Myocyte (in vitro differentiated cells): ENCODE results near the gene GPR171. TPM values are rescaled to one million over a fixed set of nuclear protein-coding genes. Genes with fewer than 3 reads are reported as not detected.
"Not testable (repeated sequence)": the region's sequence is repeated elsewhere in the genome, so short reads cannot be mapped to it uniquely, and the experiment has no call there.

ENCODE experiments used
- DNase-seq: peaks from one replicate; pipeline ENCODE4 v3.0.0-alpha.2; 2012; ENCODE audit warnings: low read depth
- polyA plus RNA-seq: library from polyadenylated mRNA; unstranded; fragments of >200 nt; gene quantifications from one replicate; pipeline ENCODE4 v1.2.1, GENCODE V29; 2012; ENCODE audit warnings: missing spikeins
- total RNA-seq: library from RNA; depleted of rRNA; stranded (reverse); fragments of >200 nt; gene quantifications from 2 replicates; pipeline ENCODE4 v1.2.3, GENCODE V29; 2014

The GPR171 gene, protein sequence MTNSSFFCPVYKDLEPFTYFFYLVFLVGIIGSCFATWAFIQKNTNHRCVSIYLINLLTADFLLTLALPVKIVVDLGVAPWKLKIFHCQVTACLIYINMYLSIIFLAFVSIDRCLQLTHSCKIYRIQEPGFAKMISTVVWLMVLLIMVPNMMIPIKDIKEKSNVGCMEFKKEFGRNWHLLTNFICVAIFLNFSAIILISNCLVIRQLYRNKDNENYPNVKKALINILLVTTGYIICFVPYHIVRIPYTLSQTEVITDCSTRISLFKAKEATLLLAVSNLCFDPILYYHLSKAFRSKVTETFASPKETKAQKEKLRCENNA
- not detected in 2 replicates for total RNA-seq
- not detected for polyA plus RNA-seq

DNA sequence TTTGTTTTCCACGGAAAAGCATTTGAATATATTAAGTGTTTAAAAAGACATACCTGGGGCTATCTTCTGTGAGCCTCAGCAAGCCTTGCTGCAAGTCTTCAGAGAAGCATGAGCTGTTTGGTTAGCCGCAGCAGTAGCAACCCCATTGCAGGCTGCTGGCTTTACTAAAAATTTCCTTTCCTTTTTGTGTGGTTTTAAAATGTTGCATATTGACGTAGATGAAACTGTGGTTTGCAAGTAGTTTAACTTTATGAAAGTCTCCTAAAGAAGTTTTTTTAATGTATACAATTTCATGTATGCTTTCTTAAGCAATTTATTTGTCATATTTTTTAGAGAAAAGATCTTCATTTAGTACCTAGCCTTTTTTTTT is at the start of gene GPR171:
Gene GPR171 (minus strand): TSS at position 166 of the 370 bp plus-strand sequence. CDS start 3,830 bp downstream, outside the sequence.
- DNase-seq = no peak

DNA sequence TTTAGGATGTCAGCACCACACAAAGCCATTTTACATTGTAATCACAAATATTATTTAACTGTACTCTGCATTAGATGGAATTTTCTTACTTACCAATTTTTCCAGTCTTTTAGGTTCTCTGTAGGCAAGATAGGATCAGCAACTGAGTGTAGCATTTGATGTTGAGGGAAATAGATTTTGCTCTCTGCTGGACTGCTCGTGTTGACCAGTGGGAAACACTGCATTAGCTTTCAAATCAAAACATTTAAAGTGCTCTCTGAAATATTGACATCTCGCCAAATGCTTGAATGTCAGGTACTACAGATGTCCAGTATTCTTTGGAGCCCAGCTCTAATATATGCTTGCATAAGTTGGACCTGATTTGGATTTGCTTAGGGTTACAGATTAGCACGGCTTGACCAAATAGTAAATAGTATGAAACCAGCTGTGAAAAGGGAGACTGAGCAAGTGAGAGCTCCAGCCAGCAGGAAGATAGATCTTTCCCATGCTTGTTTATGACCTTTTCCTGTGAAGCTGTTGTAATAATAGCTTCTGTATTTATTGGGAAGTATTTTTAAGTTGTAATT is 45.8 kb upstream of the GPR171 start:
- no peak for DNase-seq

DNA sequence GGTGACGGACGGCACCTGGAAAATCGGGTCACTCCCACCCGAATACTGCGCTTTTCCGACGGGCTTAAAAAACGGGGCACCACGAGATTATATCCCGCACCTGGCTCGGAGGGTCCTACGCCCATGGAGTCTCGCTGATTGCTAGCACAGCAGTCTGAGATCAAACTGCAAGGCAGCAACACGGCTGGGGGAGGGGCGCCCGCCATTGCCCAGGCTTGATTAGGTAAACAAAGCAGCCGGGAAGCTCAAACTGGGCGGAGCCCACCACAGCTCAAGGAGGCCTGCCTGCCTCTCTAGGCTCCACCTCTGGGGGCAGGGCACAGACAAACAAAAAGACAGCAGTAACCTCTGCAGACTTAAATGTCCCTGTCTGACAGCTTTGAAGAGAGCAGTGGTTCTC is 39.0 kb upstream of the GPR171 start:
- not testable (repeated sequence) for DNase-seq

DNA sequence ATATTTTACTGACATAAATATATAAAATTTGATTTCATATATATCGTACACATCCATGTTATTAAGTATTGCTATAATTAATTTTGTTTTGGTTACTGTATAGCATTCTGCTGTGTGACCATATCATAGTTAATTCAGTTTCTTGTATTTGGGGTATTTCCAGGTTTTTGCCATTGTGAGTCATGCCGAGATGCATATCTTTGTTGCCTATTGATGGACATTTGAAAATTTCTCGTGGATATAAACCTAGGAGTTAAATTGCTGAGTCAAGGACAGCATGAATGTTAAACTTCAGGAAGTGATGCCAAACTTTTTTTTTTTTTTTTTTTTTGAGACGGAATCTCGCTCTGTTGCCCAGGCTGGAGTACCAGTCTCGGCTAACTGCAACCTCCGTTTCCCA is 33.7 kb upstream of the GPR171 start:
- DNase-seq = no peak

DNA sequence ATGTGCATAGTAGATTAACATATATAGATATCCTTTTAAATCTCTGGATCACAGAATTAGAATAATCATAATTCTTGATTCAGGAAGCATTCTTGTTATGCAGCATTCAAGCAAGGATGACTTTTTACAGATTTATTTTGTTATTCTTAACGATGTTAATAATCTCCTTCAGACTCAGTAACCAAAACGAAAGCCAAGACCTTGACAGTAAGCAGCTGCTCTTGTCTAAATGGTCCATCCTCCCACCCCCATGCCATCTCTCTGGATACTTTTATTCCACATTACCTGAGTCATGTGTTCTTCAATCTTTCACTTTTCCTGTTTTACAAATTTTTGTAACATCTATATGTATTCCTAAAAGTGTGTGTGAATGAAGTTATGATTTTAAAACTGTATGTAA is 33.3 kb upstream of the GPR171 start:
- DNase-seq = no peak

DNA sequence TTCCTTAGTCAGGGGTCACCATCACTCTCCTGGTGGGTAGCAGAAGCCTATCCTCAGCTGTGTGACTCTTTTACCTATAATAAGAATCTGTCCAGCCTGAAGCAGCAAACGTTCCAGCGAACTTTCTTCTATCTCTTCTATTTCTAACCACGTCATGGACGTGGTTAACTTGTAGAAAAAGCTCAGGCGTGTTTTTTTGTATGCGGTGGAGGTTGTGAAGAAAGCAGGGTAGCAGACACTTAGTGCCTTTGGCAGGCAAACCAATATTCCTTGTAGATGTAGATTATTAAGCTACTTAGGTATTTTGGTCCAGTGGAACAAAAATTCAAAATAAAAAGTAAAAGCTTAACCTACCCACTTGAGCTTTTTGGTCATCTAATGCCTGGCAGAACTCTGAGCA is 31.8 kb upstream of the GPR171 start:
- no peak for DNase-seq

DNA sequence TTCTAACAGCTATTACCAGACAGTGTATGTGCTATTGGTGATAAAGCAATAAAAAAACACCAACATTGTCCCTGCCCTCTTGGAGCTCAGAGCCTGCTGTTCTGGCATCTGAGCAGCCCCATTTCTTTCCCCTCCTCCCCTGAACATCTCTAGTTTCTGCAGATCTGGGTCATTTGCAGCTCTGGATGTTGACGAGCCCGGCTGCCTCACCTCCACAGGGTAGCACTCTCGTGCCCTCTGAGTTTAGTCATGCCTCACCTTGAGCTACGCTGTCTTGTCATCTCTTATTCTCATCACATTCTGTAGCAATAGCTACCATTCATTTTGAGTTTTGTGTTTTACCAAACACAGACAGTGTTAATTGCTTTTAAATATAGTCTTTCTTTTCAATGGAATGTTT is 30.0 kb upstream of the GPR171 start:
- DNase-seq = no peak

DNA sequence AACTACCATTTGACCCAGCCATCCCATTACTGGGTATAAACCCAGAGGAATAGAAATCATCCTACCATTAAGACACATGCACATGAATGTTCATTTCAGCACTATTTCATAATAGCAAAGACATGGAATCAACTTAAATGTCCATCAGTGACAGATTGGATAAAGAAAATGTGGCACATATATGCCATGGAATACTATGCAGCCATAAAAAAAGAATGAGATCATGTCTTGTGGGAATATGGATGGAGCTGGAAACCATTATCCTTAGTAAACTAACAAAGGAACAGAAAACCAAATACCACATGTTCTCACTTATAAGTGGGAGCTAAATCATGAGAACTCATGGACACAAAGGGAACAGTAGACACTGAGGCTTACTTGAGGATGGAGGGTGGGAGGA is 29.4 kb upstream of the GPR171 start:
- not testable (repeated sequence) for DNase-seq

DNA sequence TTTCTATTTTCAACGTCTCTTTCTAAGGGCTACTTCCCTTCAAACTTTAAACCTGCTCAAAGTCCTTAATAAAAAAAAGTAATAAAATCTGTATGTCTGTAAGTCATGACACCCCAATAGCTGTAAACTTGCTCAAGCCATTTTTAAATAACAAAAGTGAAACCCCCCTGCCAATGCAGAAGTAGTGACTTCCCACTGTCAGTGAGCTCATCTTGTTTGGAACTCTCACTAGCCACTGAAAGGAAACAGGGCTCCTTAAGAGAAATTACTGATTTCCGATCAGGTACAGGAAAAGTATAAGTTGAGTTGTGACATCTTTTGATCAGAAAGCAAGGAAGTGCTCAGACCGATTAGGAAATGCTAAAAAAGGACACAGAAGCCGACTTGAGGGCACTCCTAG is 27.6 kb upstream of the GPR171 start:
- no peak for DNase-seq

DNA sequence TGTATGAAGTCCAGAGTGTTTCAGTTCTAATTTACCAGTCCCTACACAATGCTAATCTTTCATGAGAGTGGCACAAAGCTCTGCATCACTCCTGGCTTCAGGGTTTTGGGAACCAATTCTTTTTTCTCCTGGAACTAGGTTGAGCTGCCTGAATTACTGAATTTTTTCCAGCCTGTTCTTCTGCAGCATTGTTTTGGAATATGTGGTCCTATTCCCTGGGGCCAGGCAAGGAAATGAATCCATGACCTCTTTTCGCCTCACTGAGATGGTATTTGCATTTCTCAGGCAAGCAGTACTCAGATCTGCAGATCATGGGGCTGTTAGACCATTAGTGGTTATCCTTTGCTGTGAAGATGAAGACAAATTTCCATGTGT is 25.6 kb upstream of the GPR171 start:
- DNase-seq = peak; percentile 5

DNA sequence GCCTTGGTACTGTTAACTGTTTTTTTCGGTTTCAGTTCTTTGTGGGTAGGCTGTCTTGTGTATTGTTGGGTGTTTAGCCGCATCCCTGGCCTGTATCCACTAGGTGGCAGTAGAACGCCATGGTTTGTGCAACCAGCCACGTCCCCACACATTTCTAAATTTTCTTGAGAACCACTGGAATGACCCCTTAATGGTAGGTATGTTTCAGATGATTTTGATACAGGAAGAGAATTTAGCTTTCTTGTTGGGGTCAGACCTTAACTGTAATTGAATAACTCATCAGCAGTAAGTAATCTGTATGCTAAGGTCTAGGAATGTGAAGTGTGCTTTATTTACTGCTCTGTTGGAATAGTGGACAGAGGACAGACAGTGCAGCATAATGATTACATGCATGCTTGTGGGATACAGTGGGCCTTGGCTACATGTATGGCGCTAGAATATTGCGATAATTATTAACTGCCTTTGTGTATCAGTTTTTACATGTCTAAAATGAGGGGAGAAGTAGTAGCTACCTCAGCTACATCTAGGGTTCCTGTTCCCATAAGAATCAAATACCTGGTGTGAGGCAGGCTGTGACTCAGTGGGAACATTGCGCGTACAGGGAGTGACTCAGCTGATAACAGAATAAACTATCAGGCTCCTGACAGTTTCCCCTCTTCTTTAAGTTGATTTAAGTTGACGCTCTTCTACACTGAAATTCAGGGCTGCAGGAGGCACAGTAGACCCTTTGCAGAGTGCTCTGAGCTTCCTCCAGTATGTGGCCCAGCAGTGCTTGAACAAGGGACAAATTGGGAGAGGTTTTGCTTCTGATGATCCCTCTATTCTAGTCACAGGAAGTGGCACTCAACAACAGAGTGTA is 25.0 kb upstream of the GPR171 start:
- DNase-seq = peak; percentile 81

DNA sequence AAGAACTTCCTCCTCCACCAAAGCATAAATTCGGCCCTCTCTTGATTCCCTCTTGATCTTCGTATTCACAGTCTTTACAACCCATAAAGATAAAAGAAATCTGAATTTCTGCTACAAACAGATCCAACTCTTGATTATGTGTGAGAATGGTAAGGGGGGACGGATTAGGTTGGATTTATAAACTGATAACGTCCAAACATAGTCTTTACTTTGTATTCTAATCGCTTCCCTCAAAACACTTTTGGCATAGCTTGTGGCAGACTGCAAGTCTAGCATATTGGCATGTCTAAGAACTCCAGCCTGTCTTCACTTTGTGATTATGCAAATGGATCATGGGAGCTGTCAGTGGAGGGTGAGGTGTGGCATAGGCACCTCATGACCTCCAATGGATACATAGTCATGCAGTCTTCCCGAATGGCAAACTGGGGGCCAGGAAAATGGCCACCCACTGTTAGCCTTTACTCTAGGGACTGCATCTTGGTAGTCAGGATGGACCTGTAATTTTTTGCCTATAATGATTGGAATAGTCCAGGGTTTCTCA is 24.3 kb upstream of the GPR171 start:
- no peak for DNase-seq

DNA sequence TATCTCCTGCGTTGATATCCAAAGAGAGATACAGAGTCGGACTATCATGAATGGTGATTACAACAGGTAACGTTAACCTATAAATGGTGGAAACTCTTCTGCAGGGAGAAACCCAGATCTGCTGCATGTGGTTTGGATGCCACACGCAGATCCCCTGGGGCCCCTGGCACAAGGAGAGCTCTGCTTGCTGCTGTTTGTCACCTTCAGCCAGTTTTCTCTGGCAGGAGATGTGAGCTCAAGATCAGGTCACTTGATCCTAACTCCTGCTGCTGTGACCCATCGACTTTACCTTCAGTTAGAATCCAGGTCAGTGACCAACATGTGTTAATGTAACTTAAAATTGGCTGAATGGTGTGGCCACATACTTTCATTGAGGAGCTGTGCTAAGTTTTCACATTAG is 23.8 kb upstream of the GPR171 start:
- DNase-seq = no peak

DNA sequence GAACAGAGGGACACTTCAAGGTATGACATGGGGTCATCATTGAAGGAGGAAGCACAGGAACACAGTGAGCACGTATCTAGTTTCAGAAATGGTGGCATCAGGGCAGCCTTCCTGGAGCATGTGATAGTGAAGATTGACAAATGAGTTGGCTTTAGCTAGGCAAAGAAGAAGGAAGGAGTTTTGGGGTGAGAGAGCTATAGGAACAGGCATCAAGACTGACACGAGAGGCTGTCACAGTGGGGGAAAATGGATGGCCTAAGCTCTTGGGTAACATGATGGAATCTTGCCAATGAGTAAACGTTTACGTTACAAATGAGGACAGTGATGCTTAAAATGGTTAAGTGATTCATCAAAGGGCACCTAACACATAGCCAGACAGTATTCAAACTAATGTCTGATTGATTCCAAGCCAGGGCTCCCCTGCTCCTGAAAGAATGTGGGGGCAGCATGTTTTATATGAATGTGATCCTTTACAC is 23.1 kb upstream of the GPR171 start:
- DNase-seq = no peak

DNA sequence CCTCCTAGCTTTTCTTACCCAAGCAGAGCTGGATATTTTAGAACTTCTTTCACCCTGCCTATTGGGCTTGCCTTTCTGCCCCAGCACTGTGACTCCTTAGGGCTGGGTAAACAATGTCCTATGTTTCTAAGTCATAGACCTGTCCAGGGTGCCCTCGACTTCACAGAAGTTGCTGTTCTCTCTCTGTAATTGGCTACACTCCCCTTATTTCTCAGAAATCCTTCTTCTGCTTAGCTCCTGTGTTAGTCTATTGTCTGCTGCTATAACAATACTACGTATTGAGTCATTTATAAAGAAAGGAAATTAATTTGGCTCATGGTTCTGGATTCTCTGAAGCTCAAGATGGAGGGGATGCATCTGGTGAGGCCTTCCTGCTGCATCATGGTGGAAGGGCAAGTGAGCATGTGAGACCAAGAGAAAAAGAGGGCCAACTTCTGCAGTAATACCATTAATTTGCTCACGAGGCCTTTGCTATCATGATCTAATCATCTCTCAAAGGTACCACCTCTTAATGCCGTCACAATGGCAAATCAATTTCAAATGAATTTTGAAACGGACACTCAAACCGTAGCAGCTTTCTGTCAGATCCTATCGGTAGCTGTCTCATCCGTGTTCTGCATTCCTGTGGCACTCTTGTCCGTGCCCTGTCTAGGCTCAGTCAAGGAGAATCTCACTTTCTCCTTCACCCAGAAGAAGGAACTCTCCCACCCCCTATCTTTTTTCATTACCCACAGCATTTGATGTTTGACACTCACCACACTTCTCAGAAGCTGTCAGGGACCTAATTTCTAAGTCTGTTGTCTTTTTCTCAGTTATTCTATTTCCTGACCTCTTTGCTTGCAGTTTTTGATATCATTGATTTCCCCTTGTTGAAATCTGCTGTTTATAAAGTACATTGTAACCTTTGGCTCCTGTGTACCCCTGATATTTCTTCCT is 22.3 kb upstream of the GPR171 start:
- no peak for DNase-seq

DNA sequence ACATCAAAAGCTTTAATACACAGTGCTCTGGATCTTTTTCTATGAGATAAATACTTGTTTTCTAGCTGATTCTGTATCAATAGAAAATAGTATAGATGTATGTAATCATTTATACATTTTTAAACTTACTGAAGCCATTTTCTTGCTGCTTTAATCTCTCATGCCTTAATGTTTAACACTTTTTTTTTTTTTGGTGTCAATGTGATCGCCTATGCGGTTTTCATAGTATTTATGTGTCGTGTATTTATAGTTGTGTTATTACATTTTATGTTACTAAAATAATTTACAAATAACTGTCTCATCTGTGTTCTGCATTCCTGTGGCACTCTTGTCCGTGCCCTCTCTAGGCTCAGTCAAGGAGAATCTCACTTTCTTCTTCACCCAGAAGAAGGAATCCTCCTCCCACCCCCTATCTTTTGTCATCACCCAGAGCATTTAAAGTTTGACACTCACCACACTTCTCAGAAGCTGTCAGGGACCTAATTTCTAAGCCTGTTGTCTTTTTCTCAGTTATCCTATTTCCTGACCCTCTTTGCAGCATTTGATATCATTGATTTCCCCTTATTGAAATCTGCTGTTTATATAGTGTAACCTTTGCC is 21.4 kb upstream of the GPR171 start:
- DNase-seq = no peak

DNA sequence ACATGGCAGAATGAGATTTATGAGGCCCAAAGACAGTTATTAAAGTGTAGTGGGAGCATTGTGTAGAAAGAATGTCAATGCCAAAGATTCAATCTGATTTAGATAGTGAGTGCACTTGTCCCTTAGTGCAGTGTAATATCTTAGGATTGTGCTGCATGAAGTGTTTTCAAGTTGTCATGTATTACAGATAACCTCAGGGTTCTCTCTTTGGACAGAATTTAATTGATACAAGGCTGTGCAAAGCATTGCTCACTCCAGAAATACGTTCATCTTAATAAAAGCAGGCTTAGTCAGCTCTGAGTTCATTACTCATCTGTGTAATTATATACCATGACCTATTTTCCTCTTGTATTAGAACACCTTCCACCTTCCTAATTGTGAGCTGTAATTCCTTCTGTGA is 16.0 kb upstream of the GPR171 start:
- DNase-seq = no peak

DNA sequence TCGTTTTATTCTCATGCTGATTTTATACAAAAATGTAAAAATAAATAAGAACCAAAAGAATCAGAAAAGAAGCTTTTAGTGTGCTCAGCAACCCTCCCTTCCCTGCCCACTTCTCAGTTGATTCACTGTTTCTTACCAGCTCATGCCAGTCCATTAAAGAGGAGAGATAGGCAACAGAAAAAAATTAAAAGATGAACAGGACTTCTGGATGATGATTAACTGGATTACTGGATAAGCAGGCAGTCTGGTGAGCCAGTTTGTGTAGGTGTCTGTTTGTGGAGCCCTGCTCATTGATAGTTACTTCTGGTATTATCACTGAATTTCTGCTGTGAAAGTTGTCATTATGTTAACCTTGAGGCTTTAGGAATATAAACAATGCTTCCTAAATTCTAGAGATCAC is 15.1 kb upstream of the GPR171 start:
- no peak for DNase-seq

DNA sequence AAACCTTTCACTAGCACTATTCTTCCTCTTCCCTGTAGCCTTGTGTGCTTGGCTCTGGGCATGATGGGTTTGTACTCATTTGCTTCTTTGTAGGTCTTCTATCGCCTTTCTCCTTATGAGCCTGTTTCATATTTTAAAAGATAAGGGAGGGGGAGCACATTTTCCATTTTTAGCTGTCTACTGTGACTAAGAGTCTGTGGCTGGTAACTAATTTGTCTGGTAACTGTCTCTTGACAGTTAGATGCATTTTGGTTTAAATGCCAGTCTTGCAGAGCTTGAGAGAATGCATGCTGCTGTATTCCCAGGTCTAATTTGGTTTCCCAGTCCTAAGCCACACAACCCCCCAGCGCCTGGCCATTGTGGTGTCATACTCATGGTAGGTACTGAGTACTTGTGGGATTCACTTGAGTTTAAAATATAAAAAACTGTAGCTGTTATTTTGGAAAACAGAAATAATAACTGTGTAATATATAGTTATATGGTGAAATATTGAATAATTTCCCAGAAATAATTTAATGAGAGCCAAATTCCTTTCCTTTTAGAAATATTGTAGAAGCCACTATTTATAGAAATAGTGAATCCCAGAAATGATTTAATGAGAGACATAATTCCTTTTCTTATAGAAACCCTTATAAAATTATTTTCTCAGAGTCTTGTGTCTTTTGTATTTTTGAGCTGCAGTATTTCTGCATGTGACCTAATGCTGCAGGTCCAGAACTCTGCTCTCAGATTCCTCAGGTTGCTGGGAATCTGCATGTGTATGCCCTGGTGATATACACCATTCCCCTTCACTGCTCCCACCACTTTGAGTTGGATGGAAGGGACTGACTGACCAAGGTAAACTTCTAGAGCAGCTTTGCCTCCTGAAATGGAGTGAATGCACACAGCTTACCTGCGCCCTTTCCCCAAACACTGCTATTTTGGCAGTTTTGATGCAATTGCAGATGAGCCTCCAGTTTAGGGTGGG is 13.9 kb upstream of the GPR171 start:
- DNase-seq = no peak
